Stimulated activated CD4-positive, alpha-beta T cell treated with anti-CD3 and anti-CD28 coated beads, TNF-alpha, amount 100 ng/mL, for 48 hours (primary cell): ENCODE results near the gene NELFE.
"Not testable (repeated sequence)": the region's sequence is repeated elsewhere in the genome, so short reads cannot be mapped to it uniquely, and the experiment has no call there.

Experiments used
- DNase-seq, 3 donors: peaks; one replicate each; pipeline ENCODE4 v3.0.0-alpha.2; 2020; ENCODE audit warnings: low read depth in 3 of 3

Gene NELFE

DNA sequence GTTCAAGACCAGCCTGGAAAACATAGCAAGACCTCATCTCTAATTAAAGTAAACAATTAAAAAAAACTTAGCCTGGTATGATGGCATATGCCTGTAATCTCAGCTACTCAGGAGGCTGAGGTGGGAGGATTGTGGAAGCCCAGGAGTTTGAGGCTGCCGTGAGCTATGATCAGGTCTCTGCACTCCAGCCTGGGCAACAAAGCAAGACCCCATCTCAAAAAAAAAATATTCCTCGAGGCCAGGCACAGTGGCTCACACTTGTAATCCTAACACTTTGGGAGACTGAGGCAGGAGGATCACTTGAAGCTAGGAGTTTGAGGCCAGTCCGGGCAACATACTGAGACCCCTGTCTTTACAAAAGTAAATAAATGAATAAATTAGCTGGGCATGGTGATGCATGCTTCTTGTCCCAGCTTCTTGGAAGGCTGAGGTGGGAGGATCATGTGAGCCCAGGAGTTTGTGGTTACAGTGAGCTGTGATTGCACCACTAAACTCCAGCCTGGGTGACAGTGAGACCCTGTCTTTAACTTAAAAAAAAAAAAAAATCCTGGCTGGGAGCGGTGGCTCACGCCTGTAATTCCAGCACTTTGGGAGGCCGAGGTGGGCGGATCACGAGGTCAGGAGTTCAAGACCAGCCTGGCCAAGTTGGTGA, 40.6 kb downstream of the NELFE start:
- DNase-seq: no peak

DNA sequence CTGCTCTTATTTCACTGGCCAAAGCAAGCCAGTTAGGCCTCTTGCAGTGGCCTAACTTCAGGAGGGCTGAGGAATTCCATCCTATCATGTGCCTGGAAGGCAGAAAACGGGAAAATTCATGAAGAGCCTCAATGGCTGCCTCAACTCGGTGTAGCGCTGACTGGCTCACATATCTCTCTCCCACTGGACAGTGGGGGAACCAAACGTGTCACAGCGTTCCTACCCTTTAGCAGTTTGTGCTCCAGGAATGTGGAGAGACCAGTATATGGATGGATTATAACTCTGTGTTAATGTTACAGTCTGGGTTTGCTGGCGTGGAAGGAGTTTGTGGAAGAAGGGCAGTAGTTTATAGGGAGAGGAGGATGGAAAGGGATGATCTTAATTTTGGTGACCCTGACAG, 43.0 kb downstream of the NELFE start:
- DNase-seq: no peak

DNA sequence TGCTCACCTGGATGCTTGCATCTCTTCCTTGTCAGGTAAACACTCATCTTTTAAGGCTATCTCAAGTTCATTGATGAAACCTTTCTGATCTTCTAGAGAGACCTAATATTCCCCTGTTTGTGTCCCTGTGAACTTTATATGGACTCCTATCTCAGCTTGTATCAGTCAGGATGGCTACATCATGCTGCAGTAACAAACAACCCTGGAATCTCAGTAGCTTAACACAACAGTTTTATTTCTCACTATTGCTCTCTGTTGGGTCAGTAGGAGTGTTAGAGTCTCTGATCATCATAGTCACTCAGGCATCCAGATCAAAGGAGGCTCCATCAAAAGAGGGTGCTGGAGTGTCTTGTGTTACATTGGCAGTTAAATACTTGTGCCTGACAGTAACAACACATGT, 43.4 kb downstream of the NELFE start:
- no peak for DNase-seq

DNA sequence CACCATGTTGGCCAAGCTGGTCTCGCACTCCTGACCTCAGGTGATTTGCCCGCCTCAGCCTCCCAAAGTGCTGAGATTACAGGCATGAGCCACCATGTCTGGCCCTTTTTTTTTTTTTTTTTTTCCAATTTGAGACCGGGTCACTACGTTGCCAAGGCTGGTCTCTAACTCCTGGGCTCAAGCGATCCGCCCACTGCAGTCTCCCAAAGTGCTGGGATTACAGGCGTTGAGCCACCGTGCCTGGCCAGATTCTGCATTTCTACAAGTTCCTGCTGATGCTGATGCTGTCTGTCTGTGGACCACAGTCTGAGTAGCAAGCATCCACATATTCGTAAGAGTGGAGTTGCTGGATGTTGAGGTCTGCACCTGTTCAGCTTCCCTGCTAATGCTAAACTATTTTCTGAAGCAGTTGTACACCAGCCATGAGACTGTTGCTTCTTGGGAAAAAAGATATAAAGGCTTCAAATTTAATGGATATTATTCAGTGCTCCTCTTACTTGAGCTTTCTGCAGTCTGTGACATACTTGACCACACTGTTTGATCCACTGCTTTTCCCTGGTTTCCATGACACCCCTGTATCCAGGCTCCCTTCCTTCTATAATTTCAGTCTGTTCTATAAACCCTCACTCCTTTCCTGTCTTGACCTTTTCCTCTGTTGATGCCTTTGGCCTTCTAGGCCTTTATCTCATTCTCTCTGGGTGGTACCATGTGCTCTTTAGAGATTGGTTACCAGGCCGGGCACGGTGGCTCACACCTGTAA, 46.8 kb downstream of the NELFE start:
- no peak for DNase-seq

DNA sequence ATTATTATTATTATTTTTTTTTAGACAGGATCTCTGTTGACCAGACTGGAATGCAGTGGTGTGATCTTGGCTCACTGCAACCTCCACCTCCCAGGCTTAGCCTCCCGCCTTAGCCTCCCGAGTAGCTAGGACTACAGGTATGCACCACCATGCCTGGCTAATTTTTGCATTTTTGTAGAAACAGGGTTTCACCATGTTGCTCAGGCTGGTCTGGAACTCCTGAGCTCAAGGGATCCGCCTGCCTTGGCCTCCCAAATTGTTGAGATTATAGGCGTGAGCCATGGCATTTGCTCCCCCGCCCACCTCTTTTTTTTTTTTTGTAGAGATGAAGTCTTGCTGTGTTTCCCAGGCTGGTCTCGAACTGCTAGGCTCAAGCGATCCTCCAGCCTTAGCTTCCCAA, 49.5 kb downstream of the NELFE start:
- DNase-seq: not testable (repeated sequence)

DNA sequence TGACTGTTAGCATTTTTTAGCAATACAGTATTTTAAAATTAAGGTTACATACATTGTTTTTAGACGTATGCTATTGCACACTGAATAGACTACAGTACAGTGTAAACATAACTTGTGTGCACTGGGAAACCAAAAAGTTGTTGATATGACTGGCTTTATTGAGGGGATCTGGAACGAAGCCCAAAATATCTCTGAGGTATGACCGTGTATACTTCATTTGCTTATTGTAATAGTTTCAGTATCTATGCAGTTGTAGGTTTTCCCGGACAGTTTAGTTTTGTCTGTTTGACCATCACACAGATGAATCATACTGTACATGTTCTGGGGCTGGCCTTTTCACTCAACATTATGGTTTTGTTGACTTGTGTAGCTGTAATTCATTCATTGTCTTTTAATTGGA, 50.0 kb downstream of the NELFE start:
- DNase-seq: no peak

DNA sequence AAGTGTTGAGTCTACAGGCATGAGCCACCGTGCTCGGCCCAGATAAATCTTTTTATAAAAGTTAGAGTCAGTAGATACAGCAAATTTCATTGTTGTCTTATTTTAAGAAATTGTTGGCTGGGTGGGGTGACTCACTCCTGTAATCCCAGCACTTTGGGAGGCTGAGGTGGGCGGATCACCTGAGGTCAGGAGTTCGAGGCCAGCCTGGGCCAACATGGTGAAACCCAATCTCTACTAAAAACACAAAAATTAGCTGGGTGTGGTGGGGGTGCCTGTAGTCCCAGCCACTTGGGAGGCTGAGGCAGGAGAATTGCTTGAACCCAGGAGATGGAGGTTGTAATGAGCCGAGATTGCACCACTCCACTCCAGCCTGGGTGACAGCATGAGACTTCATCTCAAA, 50.5 kb downstream of the NELFE start:
- not testable (repeated sequence) for DNase-seq

DNA sequence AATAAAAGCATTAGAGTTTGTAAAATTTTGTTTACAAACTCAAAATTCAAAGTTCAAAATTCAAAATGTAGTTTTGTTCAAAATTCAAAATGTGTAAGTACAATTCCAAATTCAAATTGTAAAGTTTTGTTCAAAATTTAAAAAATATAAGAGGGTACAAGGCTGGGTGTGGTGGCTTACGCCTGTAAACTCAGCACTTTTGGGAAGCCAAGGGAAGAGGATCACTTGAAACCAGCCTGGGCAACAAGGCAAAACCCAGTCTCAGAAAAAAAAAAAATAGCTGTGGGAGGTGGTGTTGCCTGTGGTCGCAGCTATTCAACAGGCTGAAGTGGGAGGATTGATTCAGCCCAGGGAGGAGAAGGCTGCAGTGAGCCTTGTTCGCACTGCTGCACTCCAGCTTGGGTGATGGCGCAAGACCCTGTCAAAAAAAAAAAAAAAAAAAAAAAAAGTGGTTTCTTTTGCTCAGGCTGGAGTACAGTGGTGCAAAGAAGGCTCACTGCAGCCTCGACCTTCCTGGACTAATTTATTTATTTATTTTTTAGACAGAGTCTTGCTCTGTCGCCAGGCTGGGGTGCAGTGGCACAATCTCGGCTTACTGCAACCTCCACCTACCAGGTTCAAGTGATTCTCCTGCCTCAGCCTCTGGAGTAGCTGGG, 51.5 kb downstream of the NELFE start:
- DNase-seq: no peak

DNA sequence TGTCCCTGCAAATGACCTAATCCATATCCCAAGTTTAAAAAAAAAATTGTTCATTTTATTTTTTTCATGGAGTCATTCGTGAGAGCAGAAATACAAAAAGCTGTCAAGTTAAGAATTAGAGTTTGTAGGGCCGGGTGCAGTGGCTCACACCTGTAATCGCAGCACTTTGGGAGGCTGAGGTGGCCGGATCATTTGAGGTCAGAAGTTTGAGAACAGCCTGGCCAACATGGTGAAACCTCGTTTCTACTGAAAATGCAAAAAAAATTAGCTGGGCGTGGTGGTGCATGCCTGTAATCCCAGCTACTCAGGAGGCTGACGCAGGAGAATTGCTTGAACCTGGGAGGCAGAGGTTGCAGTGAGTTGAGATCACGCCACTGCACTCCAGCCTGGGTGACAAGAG, 52.0 kb downstream of the NELFE start:
- DNase-seq: not testable (repeated sequence)

DNA sequence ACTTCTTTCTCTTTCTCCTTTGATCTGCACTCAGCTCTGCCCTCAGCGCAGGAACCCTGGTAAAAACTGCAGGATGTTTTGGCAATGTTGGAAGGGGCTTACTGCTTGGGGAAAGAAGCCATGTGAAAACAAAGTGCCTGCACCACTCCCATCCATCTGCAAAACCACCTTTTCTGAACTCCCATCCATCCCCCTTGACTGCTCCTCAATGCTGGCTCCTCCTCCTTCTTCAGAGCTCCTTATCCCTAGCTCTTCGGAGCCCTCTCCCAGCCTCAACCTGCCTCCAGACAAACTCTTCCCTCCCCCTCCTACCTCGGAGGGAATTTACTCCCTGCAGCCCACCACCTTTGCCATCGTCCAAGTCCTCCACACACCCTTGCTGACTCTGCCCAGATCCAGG, 52.6 kb downstream of the NELFE start:
- no peak for DNase-seq

DNA sequence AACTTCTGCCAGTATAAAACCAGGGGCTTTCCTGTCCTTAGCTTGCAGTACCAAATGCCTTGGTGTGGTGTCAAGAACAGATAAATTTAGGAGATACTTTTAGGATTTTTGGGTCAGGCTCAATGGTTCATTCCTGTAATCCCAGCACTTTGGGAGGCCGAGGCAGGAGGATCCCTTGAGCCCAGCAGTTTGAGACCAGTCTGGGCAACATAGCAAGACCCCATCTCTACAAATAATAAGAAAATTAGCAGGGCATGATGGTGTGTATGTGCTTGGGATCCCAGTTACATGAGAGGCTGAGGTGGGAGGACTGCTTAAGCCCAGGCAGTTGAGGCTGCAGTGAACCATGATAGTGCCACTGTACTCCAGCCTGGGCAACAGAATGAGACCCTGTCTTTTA, 53.7 kb downstream of the NELFE start:
- no peak for DNase-seq

DNA sequence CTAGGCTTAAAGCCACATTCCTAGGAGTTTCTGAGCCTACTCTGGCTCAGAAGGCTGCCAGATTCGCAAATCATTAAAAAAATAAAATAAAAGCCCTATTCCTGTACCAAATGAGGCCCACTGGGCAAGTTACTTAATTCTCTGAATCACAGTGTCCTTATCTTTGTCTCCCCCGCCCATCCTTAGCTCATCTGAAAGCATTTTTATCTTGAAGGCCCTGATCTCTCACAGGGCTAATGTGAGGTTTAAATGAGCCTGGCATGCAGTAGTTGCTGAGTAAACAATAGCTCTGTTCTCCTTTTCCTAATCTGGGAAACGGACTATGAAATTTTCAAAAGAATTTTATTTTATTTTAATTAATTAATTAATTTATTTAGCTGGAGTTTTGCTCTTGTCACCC, 54.8 kb downstream of the NELFE start:
- DNase-seq: no peak
